GM19395 (cell line): ENCODE results near the gene ZNF862.

ENCODE experiments used
- ATAC-seq: cut with Tn5 transposase; IDR thresholded peaks from one replicate; pipeline ENCODE4 v1.9.1; 2021; ENCODE audit warnings: mild to moderate bottlenecking, moderate library complexity; ENCODE audit not compliant: unreplicated experiment

The ZNF862 gene

DNA sequence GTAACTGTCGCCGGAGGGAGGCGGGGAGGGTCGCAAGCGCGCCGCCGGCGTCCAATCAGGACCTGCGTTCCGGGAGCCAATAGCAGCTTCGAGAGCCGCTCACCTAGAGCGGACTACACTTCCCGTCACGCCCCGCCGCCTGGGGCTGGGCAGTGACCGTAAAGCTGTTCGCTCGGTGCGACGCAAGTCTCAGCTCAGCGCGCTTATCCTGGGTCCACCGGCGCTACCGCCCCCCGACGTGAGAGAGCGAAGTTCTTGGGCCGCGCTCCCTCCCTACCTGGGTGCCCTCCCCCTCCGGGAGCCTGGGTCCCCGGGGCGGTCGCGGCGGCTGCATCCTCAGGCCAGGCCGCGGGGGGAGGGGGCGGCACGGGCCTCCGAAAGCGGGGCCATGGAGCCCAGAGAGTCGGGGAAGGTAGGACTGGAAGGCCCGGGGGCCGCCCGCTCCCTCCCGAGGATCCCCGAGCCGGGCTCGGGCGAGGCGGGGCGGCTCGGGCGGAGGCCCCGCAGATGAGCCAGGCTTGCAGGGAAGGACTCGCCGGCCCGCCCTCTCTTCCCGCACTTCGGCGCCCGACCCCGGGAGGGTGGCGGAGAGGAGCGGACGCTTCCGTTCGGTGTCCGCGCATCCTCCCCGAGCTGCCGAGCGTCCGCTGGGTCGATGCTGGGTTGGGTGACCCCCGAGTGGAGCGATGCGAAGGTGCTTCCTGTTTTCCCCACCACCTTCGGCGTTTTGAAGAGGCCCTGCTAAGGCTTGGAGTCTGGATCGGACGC, at the start of gene ZNF862:
TSS of gene ZNF862 (plus strand) at position 152 of the 768 bp plus-strand sequence. CDS start at position 389, 237 bp downstream.
- ATAC-seq = peak; percentile 98

DNA sequence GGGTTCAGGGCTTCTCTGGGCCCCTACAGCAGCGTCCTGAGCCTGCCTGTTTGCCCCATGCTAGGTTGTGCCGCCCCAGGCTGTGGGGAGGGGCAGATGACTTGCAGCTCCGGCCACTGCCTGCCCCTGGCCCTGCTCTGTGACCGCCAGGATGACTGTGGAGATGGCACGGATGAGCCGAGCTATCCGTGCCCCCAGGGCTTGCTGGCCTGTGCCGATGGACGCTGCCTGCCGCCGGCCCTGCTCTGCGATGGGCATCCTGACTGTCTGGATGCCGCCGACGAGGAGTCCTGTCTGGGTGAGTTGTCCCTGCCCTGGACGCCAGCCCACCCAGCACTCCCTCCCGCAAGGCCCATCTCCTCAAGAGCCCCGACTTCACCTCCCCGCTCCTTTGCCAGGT, 49.1 kb upstream of the ZNF862 start:
- ATAC-seq = no peak

- no peak for ATAC-seq
Observed at GRCh38 chr7:149790146-149790548, 48.0 kb upstream of the ZNF862 start.

DNA sequence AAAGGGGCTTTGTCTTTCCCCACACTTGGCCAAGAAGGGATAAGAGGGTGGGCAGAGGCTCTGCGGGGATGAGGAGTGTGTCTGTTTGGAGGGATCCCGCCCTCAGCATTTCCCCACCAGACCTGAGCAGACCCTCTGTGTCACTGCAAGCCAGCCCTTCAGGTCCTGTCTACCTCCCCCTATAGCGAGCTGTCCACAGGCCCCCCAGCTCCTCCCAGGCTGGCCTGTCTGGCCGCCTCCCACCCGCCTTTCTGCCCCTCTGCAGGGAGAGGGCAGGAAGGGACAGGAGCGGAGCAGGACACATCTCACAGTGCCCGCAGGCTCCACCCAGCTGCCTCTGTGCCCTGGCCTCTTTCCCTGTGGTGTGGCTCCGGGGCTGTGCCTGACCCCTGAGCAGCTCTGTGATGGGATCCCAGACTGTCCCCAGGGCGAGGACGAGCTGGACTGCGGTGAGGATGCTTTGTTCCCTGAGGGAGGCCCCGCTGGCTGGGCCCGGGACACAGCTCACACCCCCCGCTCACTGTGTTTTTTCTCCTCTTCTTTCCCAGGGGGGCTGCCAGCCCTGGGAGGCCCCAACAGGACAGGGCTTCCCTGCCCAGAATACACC, 47.3 kb upstream of the ZNF862 start:
- no peak for ATAC-seq

GRCh38 chr7:149791411-149792219, 46.6 kb upstream of the ZNF862 start:
- ATAC-seq = no peak

GRCh38 chr7:149792220-149792595, 46.0 kb upstream of the ZNF862 start:
- ATAC-seq = no peak

GRCh38 chr7:149793261-149793660, 44.9 kb upstream of the ZNF862 start:
- ATAC-seq = no peak

- no peak for ATAC-seq
Observed at GRCh38 chr7:149794661-149795060, 43.5 kb upstream of the ZNF862 start.

GRCh38 chr7:149795126-149795525, 43.0 kb upstream of the ZNF862 start:
- no peak for ATAC-seq

GRCh38 chr7:149796287-149796860, 41.8 kb upstream of the ZNF862 start:
- no peak for ATAC-seq

- ATAC-seq = no peak
Observed at GRCh38 chr7:149797771-149798170, 40.4 kb upstream of the ZNF862 start.

- no peak for ATAC-seq
Observed at GRCh38 chr7:149799397-149800168, 38.6 kb upstream of the ZNF862 start.

- no peak for ATAC-seq
Observed at GRCh38 chr7:149800169-149800555, 38.0 kb upstream of the ZNF862 start.

DNA sequence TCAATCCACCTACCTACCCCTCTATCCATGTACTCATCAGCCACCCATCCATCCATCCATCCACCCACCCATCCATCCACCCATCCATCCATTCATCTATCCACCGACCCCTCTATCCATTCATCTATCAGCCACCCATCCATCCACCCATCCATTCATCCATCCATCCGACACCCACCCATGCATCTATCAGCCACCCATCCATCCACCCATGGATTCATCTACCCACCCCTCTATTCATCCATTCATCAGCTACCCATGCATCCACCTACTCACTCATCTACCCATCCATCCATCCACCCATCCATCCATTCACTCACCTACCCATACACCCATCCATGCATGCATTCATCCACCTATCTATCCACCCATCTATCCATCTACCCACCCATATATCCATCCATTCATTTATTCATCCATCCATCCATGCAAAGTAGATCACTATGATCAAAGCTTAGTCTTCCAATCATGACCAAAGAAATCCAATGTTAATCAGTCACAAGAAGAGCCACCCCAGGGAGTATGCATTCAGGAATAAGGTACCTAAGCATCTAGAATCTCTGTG, 37.1 kb upstream of the ZNF862 start:
- no peak for ATAC-seq

GRCh38 chr7:149801816-149802215, 36.4 kb upstream of the ZNF862 start:
- ATAC-seq = no peak

- ATAC-seq = no peak
Observed at GRCh38 chr7:149802966-149803365, 35.2 kb upstream of the ZNF862 start.

DNA sequence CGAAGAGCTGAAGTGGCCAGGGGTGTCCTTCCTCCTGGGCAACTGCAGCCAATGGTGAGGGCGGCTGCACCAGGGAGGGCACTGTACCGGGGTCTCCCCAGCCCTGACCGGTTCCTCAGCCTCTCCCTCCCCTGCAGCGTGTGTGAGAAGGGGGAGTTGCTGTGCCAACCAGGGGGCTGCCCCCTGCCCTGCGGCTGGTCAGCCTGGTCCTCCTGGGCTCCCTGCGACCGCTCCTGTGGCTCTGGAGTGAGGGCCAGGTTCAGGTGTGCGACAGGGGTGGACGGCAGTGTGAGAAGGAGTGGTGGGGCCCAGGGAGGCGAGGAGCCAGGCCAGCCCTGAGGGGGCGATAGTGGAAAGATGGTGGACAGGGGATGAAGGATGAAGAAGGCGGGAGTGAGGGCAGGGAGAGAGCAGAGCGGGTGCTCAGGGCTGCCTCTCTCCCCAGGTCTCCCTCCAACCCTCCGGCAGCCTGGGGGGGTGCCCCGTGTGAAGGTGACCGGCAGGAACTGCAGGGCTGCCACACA, 34.6 kb upstream of the ZNF862 start:
- no peak for ATAC-seq

- no peak for ATAC-seq
Observed at GRCh38 chr7:149804106-149804505, 34.1 kb upstream of the ZNF862 start.

- no peak for ATAC-seq
Observed at GRCh38 chr7:149806726-149807125, 31.4 kb upstream of the ZNF862 start.

GRCh38 chr7:149808311-149808710, 29.9 kb upstream of the ZNF862 start:
- ATAC-seq = no peak
